Hepatocyte (in vitro differentiated cells): ENCODE results near the gene INTS13. TPM values are rescaled to one million over a fixed set of nuclear protein-coding genes. Genes with fewer than 3 reads are reported as not detected.
A peak's percentile ranks its signal among the peaks of the same experiment; 100 is the strongest.
"Not testable (repeated sequence)": the region's sequence is repeated elsewhere in the genome, so short reads cannot be mapped to it uniquely, and the experiment has no call there.

Experiments
- DNase-seq: peaks from one replicate; pipeline ENCODE4 v3.0.0-alpha.2; 2016; ENCODE audit warnings: low spot score
- H2AFZ ChIP-seq: fragments of 200-600 bp; sonication (generic); 2 replicates; pipeline ENCODE4 v1.6.0; 2016; ENCODE audit warnings: antibody characterized with exemption, mild to moderate bottlenecking
- H3K27ac ChIP-seq: fragments of 200-600 bp; sonication (generic); 2 replicates; pipeline ENCODE4 v1.5.1; 2016; ENCODE audit warnings: mild to moderate bottlenecking
- H3K27me3 ChIP-seq: fragments of 200-600 bp; sonication (generic); 2 replicates; pipeline ENCODE4 v1.6.1; 2016
- H3K36me3 ChIP-seq: fragments of 200-600 bp; sonication (generic); replicated peaks from 2 replicates; pipeline ENCODE4 v1.5.1; 2016; ENCODE audit warnings: low read depth; ENCODE audit not compliant: insufficient read depth
- H3K4me1 ChIP-seq: fragments of 200-600 bp; sonication (generic); 2 replicates; pipeline ENCODE4 v1.5.1; 2016; ENCODE audit warnings: mild to moderate bottlenecking, moderate library complexity; ENCODE audit not compliant: insufficient read depth
- H3K4me2 ChIP-seq: fragments of 200-600 bp; sonication (generic); 2 replicates; pipeline ENCODE4 v1.6.0; 2016
- H3K4me3 ChIP-seq: fragments of 200-600 bp; sonication (generic); 2 replicates; pipeline ENCODE4 v1.5.1; 2016; ENCODE audit warnings: mild to moderate bottlenecking
- H3K79me2 ChIP-seq: fragments of 200-600 bp; sonication (generic); 2 replicates; pipeline ENCODE4 v1.6.0; 2017; ENCODE audit warnings: mild to moderate bottlenecking
- H3K9me2 ChIP-seq: fragments of 200-600 bp; sonication (generic); replicated peaks from 2 replicates; pipeline ENCODE4 v1.6.0; 2017; ENCODE audit warnings: mild to moderate bottlenecking; ENCODE audit not compliant: insufficient read depth
- H3K9me3 ChIP-seq: fragments of 200-600 bp; sonication (generic); 2 replicates; pipeline ENCODE4 v1.5.1; 2016; ENCODE audit warnings: low read depth, mild to moderate bottlenecking
- H4K20me1 ChIP-seq: fragments of 200-600 bp; sonication (generic); 2 replicates; pipeline ENCODE4 v1.6.0; 2016; ENCODE audit warnings: mild to moderate bottlenecking; ENCODE audit not compliant: insufficient read depth, poor library complexity, severe bottlenecking
- EZH2 ChIP-seq: fragments of 200-600 bp; sonication (generic); IDR thresholded peaks from 2 replicates; pipeline ENCODE4 v1.6.1; 2016; ENCODE audit warnings: antibody characterized with exemption, mild to moderate bottlenecking, borderline replicate concordance
- EZH2phosphoT487 ChIP-seq: fragments of 200-600 bp; sonication (generic); IDR thresholded peaks from one replicate; pipeline ENCODE4 v1.6.1; 2018; ENCODE audit warnings: antibody characterized with exemption, mild to moderate bottlenecking, low read depth, moderate library complexity; ENCODE audit not compliant: unreplicated experiment, severe bottlenecking
- WGBS: methylation state at CpG from one replicate; pipeline ENCODE4 v1.1.6; 2016; ENCODE audit warnings: low lambda C conversion rate; ENCODE audit errors: missing lambda C conversion rate; 5-methylcytosine and 5-hydroxymethylcytosine counted together
- polyA plus RNA-seq: library from polyadenylated mRNA; unstranded; fragments of >200 nt; fragmentation: Nextera tagmentation; extraction: Ambion mirVana; gene quantifications from 2 replicates; pipeline ENCODE4 v1.2.1, GENCODE V29; 2016
- total RNA-seq: library from RNA; depleted of rRNA; stranded (reverse); fragments of >200 nt; gene quantifications from 2 replicates; pipeline ENCODE4 v1.2.3, GENCODE V29; 2014
- TF ChIP-seq, protein P1 (sequence below): fragments of 200-600 bp; sonication (generic); IDR thresholded peaks from 2 replicates; pipeline ENCODE4 v1.5.1; 2016; ENCODE audit warnings: antibody characterized with exemption, mild to moderate bottlenecking; ENCODE audit not compliant: poor library complexity

Gene INTS13
- total and polyA plus RNA-seq, 2 experiments from 2014 or later: 13.8 to 40.4 TPM

GRCh38 chr12:26868447-26869103 is 69.2 kb downstream of the INTS13 start:
- Histone ChIP-seq H3K9me2 (no peaks in the 10 kb centered on the region), H3K36me3 (no peaks in the 10 kb centered on the region), H4K20me1 (no peaks in the 10 kb centered on the region), H3K79me2 (no peaks in the 10 kb centered on the region), H3K27ac (no peak overlapping the region), H3K27me3 (no peaks in the 10 kb centered on the region), H3K4me1 (peaks cover 7% of the 10 kb centered on the region), H2AFZ (no peak overlapping the region), H3K9me3 (no peaks in the 10 kb centered on the region), H3K4me2 (no peak overlapping the region), H3K4me3 (no peak overlapping the region)
- no peak for DNase-seq
- 81% methylated on average over 3 of the region's 3 CpGs for WGBS
- TF ChIP-seq, protein P1, sequence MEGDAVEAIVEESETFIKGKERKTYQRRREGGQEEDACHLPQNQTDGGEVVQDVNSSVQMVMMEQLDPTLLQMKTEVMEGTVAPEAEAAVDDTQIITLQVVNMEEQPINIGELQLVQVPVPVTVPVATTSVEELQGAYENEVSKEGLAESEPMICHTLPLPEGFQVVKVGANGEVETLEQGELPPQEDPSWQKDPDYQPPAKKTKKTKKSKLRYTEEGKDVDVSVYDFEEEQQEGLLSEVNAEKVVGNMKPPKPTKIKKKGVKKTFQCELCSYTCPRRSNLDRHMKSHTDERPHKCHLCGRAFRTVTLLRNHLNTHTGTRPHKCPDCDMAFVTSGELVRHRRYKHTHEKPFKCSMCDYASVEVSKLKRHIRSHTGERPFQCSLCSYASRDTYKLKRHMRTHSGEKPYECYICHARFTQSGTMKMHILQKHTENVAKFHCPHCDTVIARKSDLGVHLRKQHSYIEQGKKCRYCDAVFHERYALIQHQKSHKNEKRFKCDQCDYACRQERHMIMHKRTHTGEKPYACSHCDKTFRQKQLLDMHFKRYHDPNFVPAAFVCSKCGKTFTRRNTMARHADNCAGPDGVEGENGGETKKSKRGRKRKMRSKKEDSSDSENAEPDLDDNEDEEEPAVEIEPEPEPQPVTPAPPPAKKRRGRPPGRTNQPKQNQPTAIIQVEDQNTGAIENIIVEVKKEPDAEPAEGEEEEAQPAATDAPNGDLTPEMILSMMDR: no peak
- TF ChIP-seq EZH2 (no peak), EZH2phosphoT487 (no peak)

DNA sequence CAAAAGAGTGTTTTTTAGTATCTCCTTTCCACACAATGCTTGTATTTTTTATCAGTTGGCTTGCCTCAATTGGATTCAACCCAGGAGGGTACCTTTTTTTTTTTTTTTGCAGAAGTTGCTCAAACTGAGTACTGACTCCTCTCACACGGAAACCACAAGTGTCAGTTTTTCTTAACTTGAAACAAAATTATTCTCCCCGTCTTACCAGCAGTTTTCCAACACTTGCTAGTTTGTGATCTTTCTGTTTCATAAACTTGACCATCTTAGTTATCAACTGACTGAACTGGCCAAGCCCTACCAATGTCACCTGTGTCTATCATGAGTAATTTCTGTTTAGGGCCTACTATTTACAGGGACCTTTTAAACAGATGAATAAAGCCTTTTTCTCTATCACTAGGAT is 70.7 kb downstream of the INTS13 start:
- no peaks in the 10 kb centered on the region for H3K79me2 ChIP-seq
- no peaks in the 10 kb centered on the region for H3K9me2 ChIP-seq
- TF ChIP-seq, protein P1: no peak
- TF ChIP-seq EZH2phosphoT487 (no peak), EZH2 (no peak)
- WGBS: 89% methylated on average over 2 of the region's 2 CpGs
- H3K4me3 ChIP-seq: no peak overlapping the region
- no peaks in the 10 kb centered on the region for H3K36me3 ChIP-seq
- peaks cover 7% of the 10 kb centered on the region for H3K4me1 ChIP-seq
- no peak overlapping the region for H3K27ac ChIP-seq
- no peaks in the 10 kb centered on the region for H3K27me3 ChIP-seq
- no peak for DNase-seq
- H2AFZ ChIP-seq: no peak overlapping the region
- H4K20me1 ChIP-seq: no peaks in the 10 kb centered on the region
- H3K9me3 ChIP-seq: no peaks in the 10 kb centered on the region
- no peak overlapping the region for H3K4me2 ChIP-seq

- no peak for DNase-seq
- no peak overlapping the region for H3K4me3 ChIP-seq
- WGBS: 66% methylated on average over 4 of the region's 4 CpGs
- no peaks in the 10 kb centered on the region for H3K79me2 ChIP-seq
- no peaks in the 10 kb centered on the region for H3K27me3 ChIP-seq
- H3K4me1 ChIP-seq: no peaks in the 10 kb centered on the region
- H3K9me2 ChIP-seq: no peaks in the 10 kb centered on the region
- no peaks in the 10 kb centered on the region for H4K20me1 ChIP-seq
- H3K36me3 ChIP-seq: no peaks in the 10 kb centered on the region
- no peak overlapping the region for H3K4me2 ChIP-seq
- TF ChIP-seq, protein P1: peak; percentile 17
- TF ChIP-seq EZH2 (no peak), EZH2phosphoT487 (no peak)
- H2AFZ ChIP-seq: no peak overlapping the region
- H3K9me3 ChIP-seq: no peaks in the 10 kb centered on the region
- no peak overlapping the region for H3K27ac ChIP-seq
Observed at GRCh38 chr12:26863515-26863914, 74.3 kb downstream of the INTS13 start.

DNA sequence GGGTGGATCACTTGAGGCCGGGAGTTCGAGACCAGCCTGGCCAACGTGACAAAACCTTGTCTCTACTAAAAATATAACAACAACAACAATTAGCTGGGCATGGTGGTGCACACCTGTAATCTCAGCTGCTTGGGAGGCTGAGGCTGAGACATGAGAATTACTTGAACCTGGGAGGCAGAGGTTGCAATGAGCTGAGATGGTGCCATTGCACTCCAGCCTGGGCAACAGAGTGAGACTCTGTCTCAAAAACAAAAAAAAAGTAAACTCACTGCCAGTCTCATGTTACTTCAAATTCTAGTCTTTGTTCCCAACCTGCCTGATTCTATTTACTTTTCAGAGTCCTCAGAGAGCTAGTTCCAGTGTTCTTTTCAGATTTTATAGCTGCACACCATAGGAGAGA is 75.0 kb downstream of the INTS13 start:
- not testable (repeated sequence) for DNase-seq, H3K27ac ChIP-seq, H3K4me2 ChIP-seq, H3K79me2 ChIP-seq, H3K9me2 ChIP-seq, H3K9me3 ChIP-seq, H3K27me3 ChIP-seq, H3K4me3 ChIP-seq, H2AFZ ChIP-seq, H3K36me3 ChIP-seq, H4K20me1 ChIP-seq, H3K4me1 ChIP-seq
- WGBS: 94% methylated on average over 3 of the region's 3 CpGs
